H1 (cell line): ENCODE measurements around the gene STK32A. TPM values are rescaled to one million over a fixed set of nuclear protein-coding genes. Genes with fewer than 3 reads are reported as not detected.

Experiments used
- FOSL1 ChIP-seq: IDR thresholded peaks from 2 replicates; pipeline ENCODE4 v1.6.1; 2011; ENCODE audit warnings: mild to moderate bottlenecking, low read depth, low read length, moderate library complexity; ENCODE audit not compliant: insufficient read depth
- JUN ChIP-seq: IDR thresholded peaks from 2 replicates; pipeline ENCODE4 v1.6.1; 2011; ENCODE audit warnings: low read depth, mild to moderate bottlenecking, improper control_type of control experiment, low read length
- KDM5A ChIP-seq: fragments of 200-600 bp; IDR thresholded peaks from 2 replicates; pipeline ENCODE4 v1.7.1; 2012; ENCODE audit warnings: mild to moderate bottlenecking, low read length, inconsistent platforms, mixed read lengths
- PHF8 ChIP-seq: fragments of 200-600 bp; sonication (generic); conservative IDR thresholded peaks from 2 replicates; pipeline ENCODE4 v1.7.1; 2012; ENCODE audit warnings: low read depth, mild to moderate bottlenecking, inconsistent platforms, low read length, moderate library complexity
- RAD21 ChIP-seq, 2 experiments: IDR thresholded peaks in 1 of 2; conservative IDR thresholded peaks in 1 of 2; 2 replicates each; pipeline ENCODE4 v1.6.1; 2011; ENCODE audit warnings: low read depth in 2 of 2, low read length in 2 of 2, improper control_type of control experiment in 1 of 2, inconsistent platforms in 1 of 2, mild to moderate bottlenecking in 1 of 2, moderate library complexity in 1 of 2
- RNF2 ChIP-seq: fragments of 200-900, 300-1000 bp; sonication (generic); IDR thresholded peaks from 2 replicates; pipeline ENCODE4 v1.7.1; 2016; ENCODE audit warnings: borderline replicate concordance, low read depth, mild to moderate bottlenecking, antibody characterized with exemption, low read length; ENCODE audit not compliant: poor library complexity, severe bottlenecking; ENCODE audit errors: missing control alignments
- TAF7 ChIP-seq: optimal IDR thresholded peaks from 2 replicates; pipeline ENCODE3; 2011; ENCODE audit warnings: low read depth, mild to moderate bottlenecking, inconsistent platforms, low read length, moderate library complexity, borderline replicate concordance
- YY1 ChIP-seq: IDR thresholded peaks from 2 replicates; pipeline ENCODE4 v1.6.1; 2011; ENCODE audit warnings: low read depth, mild to moderate bottlenecking, low read length
- polyA plus RNA-seq, 7 experiments: library from polyadenylated mRNA; depleted of rRNA in 3 of 7; stranded (reverse) in 5 of 7; unstranded in 2 of 7; fragments of >200 nt in 5 of 7; fragments of 200-250 nt in 2 of 7; gene quantifications; 1 replicate in 5 of 7; 2 replicates in 1 of 7; 4 replicates in 1 of 7; pipeline versions ENCODE4 v1.2.1 to v1.2.3, GENCODE V29; 2011 to 2013; ENCODE audit warnings: missing spikeins in 2 of 7, mixed read lengths in 2 of 7
- total RNA-seq: library from RNA; stranded (reverse); fragmentation: NEBNext Ultra II Directional; extraction: Animal tissue kit (Norgen Biotek cat#: 25700); gene quantifications from 2 replicates; pipeline ENCODE4 v1.2.1, GENCODE V29; 2021

STK32A gene
- total and polyA plus RNA-seq, 2 of the 8 experiments (the other 6 are each of a cell fraction or from before 2014, with no cell fraction given): 1.3 to 2.5 TPM

DNA sequence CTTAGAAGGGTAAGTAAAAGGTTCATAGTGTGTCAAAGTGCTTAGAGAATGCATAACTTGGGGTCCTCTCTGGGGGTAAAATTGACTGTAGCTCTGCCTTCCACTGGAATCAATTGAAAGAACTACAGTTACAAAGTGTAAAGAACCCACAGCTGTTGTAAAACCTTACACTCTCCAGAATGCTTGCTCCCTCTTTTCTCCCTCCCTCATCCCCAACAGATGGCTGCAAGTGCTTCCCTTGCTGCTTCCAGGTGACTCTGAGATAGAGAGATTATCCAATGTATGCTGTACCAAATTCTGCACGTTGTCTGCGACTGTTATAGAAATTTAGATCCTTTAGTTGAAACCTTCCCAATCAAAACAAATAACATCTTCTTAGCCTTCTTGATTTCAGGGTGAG, 126.0 kb downstream of the STK32A start (continued):
- TF ChIP-seq RAD21 (IDR thresholded peaks at IDR 0.05 in 1 of 2, conservative IDR thresholded peaks at IDR 0.05 in 1 of 2; ENCODE audit: low read depth in 2 of 2, low read length in 2 of 2): no peak
- TF ChIP-seq YY1: no peak
- no peak for TF ChIP-seq JUN
- TF ChIP-seq FOSL1: no peak
- no peak for TF ChIP-seq TAF7
- TF ChIP-seq KDM5A: no peak
- no peak for TF ChIP-seq PHF8
- no peak for TF ChIP-seq RNF2
